Measurements from ENCODE around the gene PLA2G4E.

Gene PLA2G4E

GRCh38 chr15:41952013-41952563 is 68.8 kb downstream of the PLA2G4E start:
- Histone ChIP-seq H3K9me3 (ENCODE audit: control insufficient read depth, insufficient read depth, low read length) (no peaks in the 10 kb centered on the region), H3K27me3 (ENCODE audit: control insufficient read depth, insufficient read depth, low read length) (no peaks in the 10 kb centered on the region), H3K4me1 (ENCODE audit: control insufficient read depth, insufficient read depth, low read length) (no peaks in the 10 kb centered on the region), H3K4me3 (ENCODE audit: low read length) (no peak overlapping the region), H3K36me3 (ENCODE audit: control insufficient read depth, insufficient read depth, low read length) (peaks cover 3% of the 10 kb centered on the region; the same call in 1 of the 2 replicates), H3K27ac (ENCODE audit: low read length) (no peak overlapping the region)
- DNase-seq (ENCODE audit: low read depth, low spot score) = no peak
- no CpG with 5 or more reads among the region's 12 CpGs for WGBS (ENCODE audit: insufficient coverage, insufficient read length)

- Histone ChIP-seq H3K9me3 (ENCODE audit: control insufficient read depth, insufficient read depth, low read length) (no peaks in the 10 kb centered on the region), H3K36me3 (ENCODE audit: control insufficient read depth, insufficient read depth, low read length) (peaks cover 3% of the 10 kb centered on the region; the same call in 1 of the 2 replicates), H3K27ac (ENCODE audit: low read length) (no peak overlapping the region), H3K4me1 (ENCODE audit: control insufficient read depth, insufficient read depth, low read length) (no peaks in the 10 kb centered on the region), H3K4me3 (ENCODE audit: low read length) (no peak overlapping the region), H3K27me3 (ENCODE audit: control insufficient read depth, insufficient read depth, low read length) (no peaks in the 10 kb centered on the region)
- WGBS (ENCODE audit: insufficient coverage, insufficient read length) = no CpG with 5 or more reads among the region's 2 CpGs
- no peak for DNase-seq (ENCODE audit: low read depth, low spot score)
These were observed 69.3 kb downstream of the PLA2G4E start for GRCh38 chr15:41951571-41951970.

GRCh38 chr15:41950489-41950888 is 70.4 kb downstream of the PLA2G4E start:
- H3K9me3 ChIP-seq (ENCODE audit: control insufficient read depth, insufficient read depth, low read length) = no peaks in the 10 kb centered on the region
- no peak overlapping the region for H3K4me3 ChIP-seq (ENCODE audit: low read length)
- no CpG with 5 or more reads among the region's 5 CpGs for WGBS (ENCODE audit: insufficient coverage, insufficient read length)
- no peaks in the 10 kb centered on the region for H3K4me1 ChIP-seq (ENCODE audit: control insufficient read depth, insufficient read depth, low read length)
- DNase-seq (ENCODE audit: low read depth, low spot score) = no peak
- peaks cover 6% of the 10 kb centered on the region; the same call in 1 of the 2 replicates for H3K36me3 ChIP-seq (ENCODE audit: control insufficient read depth, insufficient read depth, low read length)
- H3K27me3 ChIP-seq (ENCODE audit: control insufficient read depth, insufficient read depth, low read length) = no peaks in the 10 kb centered on the region
- H3K27ac ChIP-seq (ENCODE audit: low read length) = no peak overlapping the region

- Histone ChIP-seq H3K4me1 (ENCODE audit: control insufficient read depth, insufficient read depth, low read length) (no peaks in the 10 kb centered on the region), H3K4me3 (ENCODE audit: low read length) (no peak overlapping the region), H3K9me3 (ENCODE audit: control insufficient read depth, insufficient read depth, low read length) (no peaks in the 10 kb centered on the region), H3K36me3 (ENCODE audit: control insufficient read depth, insufficient read depth, low read length) (peaks cover 6% of the 10 kb centered on the region; the same call in 1 of the 2 replicates), H3K27me3 (ENCODE audit: control insufficient read depth, insufficient read depth, low read length) (no peaks in the 10 kb centered on the region), H3K27ac (ENCODE audit: low read length) (no peak overlapping the region)
- DNase-seq (ENCODE audit: low read depth, low spot score) = no peak
- WGBS (ENCODE audit: insufficient coverage, insufficient read length) = no CpG with 5 or more reads among the region's 4 CpGs
These were observed 70.7 kb downstream of the PLA2G4E start for GRCh38 chr15:41950127-41950483.

GRCh38 chr15:41949401-41950126 is 71.3 kb downstream of the PLA2G4E start:
- H3K27me3 ChIP-seq (ENCODE audit: control insufficient read depth, insufficient read depth, low read length) = no peaks in the 10 kb centered on the region
- no peaks in the 10 kb centered on the region for H3K9me3 ChIP-seq (ENCODE audit: control insufficient read depth, insufficient read depth, low read length)
- no CpG with 5 or more reads among the region's 5 CpGs for WGBS (ENCODE audit: insufficient coverage, insufficient read length)
- DNase-seq (ENCODE audit: low read depth, low spot score) = no peak
- H3K27ac ChIP-seq (ENCODE audit: low read length) = no peak overlapping the region
- no peak overlapping the region for H3K4me3 ChIP-seq (ENCODE audit: low read length)
- H3K4me1 ChIP-seq (ENCODE audit: control insufficient read depth, insufficient read depth, low read length) = no peaks in the 10 kb centered on the region
- peaks cover 6% of the 10 kb centered on the region; the same call in 1 of the 2 replicates for H3K36me3 ChIP-seq (ENCODE audit: control insufficient read depth, insufficient read depth, low read length)

- Histone ChIP-seq H3K4me3 (ENCODE audit: low read length) (no peak overlapping the region), H3K36me3 (ENCODE audit: control insufficient read depth, insufficient read depth, low read length) (peaks cover 6% of the 10 kb centered on the region; the same call in 1 of the 2 replicates), H3K9me3 (ENCODE audit: control insufficient read depth, insufficient read depth, low read length) (no peaks in the 10 kb centered on the region), H3K4me1 (ENCODE audit: control insufficient read depth, insufficient read depth, low read length) (no peaks in the 10 kb centered on the region), H3K27ac (ENCODE audit: low read length) (no peak overlapping the region), H3K27me3 (ENCODE audit: control insufficient read depth, insufficient read depth, low read length) (no peaks in the 10 kb centered on the region)
- WGBS (ENCODE audit: insufficient coverage, insufficient read length) = no CpG with 5 or more reads among the region's 3 CpGs
- no peak for DNase-seq (ENCODE audit: low read depth, low spot score)
These were observed 72.4 kb downstream of the PLA2G4E start for GRCh38 chr15:41948490-41948889.

GRCh38 chr15:41946970-41947369 is 73.9 kb downstream of the PLA2G4E start:
- Histone ChIP-seq H3K27ac (ENCODE audit: low read length) (no peak overlapping the region), H3K36me3 (ENCODE audit: control insufficient read depth, insufficient read depth, low read length) (0 out of 2 replicates have a peak, but pooled peaks cover 3% of the 10 kb centered on the region), H3K9me3 (ENCODE audit: control insufficient read depth, insufficient read depth, low read length) (no peaks in the 10 kb centered on the region), H3K27me3 (ENCODE audit: control insufficient read depth, insufficient read depth, low read length) (no peaks in the 10 kb centered on the region), H3K4me3 (ENCODE audit: low read length) (no peak overlapping the region), H3K4me1 (ENCODE audit: control insufficient read depth, insufficient read depth, low read length) (no peaks in the 10 kb centered on the region)
- no peak for DNase-seq (ENCODE audit: low read depth, low spot score)
- WGBS (ENCODE audit: insufficient coverage, insufficient read length) = no CpG with 5 or more reads among the region's 2 CpGs

- Histone ChIP-seq H3K4me3 (ENCODE audit: low read length) (no peak overlapping the region), H3K9me3 (ENCODE audit: control insufficient read depth, insufficient read depth, low read length) (no peaks in the 10 kb centered on the region), H3K27me3 (ENCODE audit: control insufficient read depth, insufficient read depth, low read length) (no peaks in the 10 kb centered on the region), H3K4me1 (ENCODE audit: control insufficient read depth, insufficient read depth, low read length) (no peaks in the 10 kb centered on the region), H3K27ac (ENCODE audit: low read length) (no peak overlapping the region), H3K36me3 (ENCODE audit: control insufficient read depth, insufficient read depth, low read length) (0 out of 2 replicates have a peak, but pooled peaks cover 3% of the 10 kb centered on the region)
- no peak for DNase-seq (ENCODE audit: low read depth, low spot score)
- WGBS (ENCODE audit: insufficient coverage, insufficient read length) = no CpG with 5 or more reads among the region's 11 CpGs
These were observed 75.1 kb downstream of the PLA2G4E start for GRCh38 chr15:41945731-41946130.

- Histone ChIP-seq H3K9me3 (ENCODE audit: control insufficient read depth, insufficient read depth, low read length) (no peaks in the 10 kb centered on the region), H3K27ac (ENCODE audit: low read length) (no peak overlapping the region), H3K27me3 (ENCODE audit: control insufficient read depth, insufficient read depth, low read length) (no peaks in the 10 kb centered on the region), H3K4me3 (ENCODE audit: low read length) (no peak overlapping the region), H3K4me1 (ENCODE audit: control insufficient read depth, insufficient read depth, low read length) (no peaks in the 10 kb centered on the region), H3K36me3 (ENCODE audit: control insufficient read depth, insufficient read depth, low read length) (peaks cover 5% of the 10 kb centered on the region; the same call in 1 of the 2 replicates)
- DNase-seq (ENCODE audit: low read depth, low spot score) = no peak
- no CpG with 5 or more reads among the region's 6 CpGs for WGBS (ENCODE audit: insufficient coverage, insufficient read length)
These were observed 75.6 kb downstream of the PLA2G4E start for GRCh38 chr15:41945221-41945620.

GRCh38 chr15:41944313-41944940 is 76.4 kb downstream of the PLA2G4E start:
- Histone ChIP-seq H3K4me3 (ENCODE audit: low read length) (no peak overlapping the region), H3K9me3 (ENCODE audit: control insufficient read depth, insufficient read depth, low read length) (no peaks in the 10 kb centered on the region), H3K4me1 (ENCODE audit: control insufficient read depth, insufficient read depth, low read length) (no peaks in the 10 kb centered on the region), H3K36me3 (ENCODE audit: control insufficient read depth, insufficient read depth, low read length) (peaks cover 8% of the 10 kb centered on the region; the same call in 1 of the 2 replicates), H3K27ac (ENCODE audit: low read length) (no peak overlapping the region), H3K27me3 (ENCODE audit: control insufficient read depth, insufficient read depth, low read length) (no peaks in the 10 kb centered on the region)
- DNase-seq (ENCODE audit: low read depth, low spot score) = no peak
- no CpG with 5 or more reads among the region's 8 CpGs for WGBS (ENCODE audit: insufficient coverage, insufficient read length)
